Upper lobe of right lung (tissue), 1 donor: Measurements from ENCODE around the gene SLTM. TPM values are rescaled to one million over a fixed set of nuclear protein-coding genes. Genes with fewer than 3 reads are reported as not detected.
"Not testable (repeated sequence)": the region's sequence is repeated elsewhere in the genome, so short reads cannot be mapped to it uniquely, and the experiment has no call there.

Experiments used
- ATAC-seq: fragments of 200-7000 bp; cut with Tn5 transposase; one replicate; pipeline ENCODE4 v1.9.1; 2020; ENCODE audit warnings: mild to moderate bottlenecking, moderate library complexity
- DNase-seq: peaks from one replicate; pipeline ENCODE4 v3.0.0-alpha.2; 2020
- H3K27ac ChIP-seq: fragments of 200-600 bp; one replicate; pipeline ENCODE4 v1.8.0; 2022
- H3K27me3 ChIP-seq: fragments of 200-600 bp; one replicate; pipeline ENCODE4 v1.8.0; 2022; ENCODE audit warnings: mild to moderate bottlenecking
- H3K36me3 ChIP-seq: fragments of 200-600 bp; one replicate; pipeline ENCODE4 v1.8.0; 2022
- H3K4me1 ChIP-seq: fragments of 200-600 bp; one replicate; pipeline ENCODE4 v1.8.0; 2022
- H3K4me3 ChIP-seq: fragments of 200-600 bp; one replicate; pipeline ENCODE4 v1.8.0; 2022; ENCODE audit warnings: mild to moderate bottlenecking
- H3K9me3 ChIP-seq: fragments of 200-600 bp; one replicate; pipeline ENCODE4 v1.8.0; 2022
- intact Hi-C: fragments of 100-400 bp; cut with DNase I; formaldehyde crosslinking; loops from one replicate; pipeline ENCODE4 v1.11.0; 2022
- total RNA-seq: library from RNA; stranded (reverse); fragmentation: NEBNext Ultra II Directional; extraction: Animal tissue kit (Norgen Biotek cat#: 25700); gene quantifications from one replicate; pipeline ENCODE4 v1.2.1, GENCODE V29; 2021
- TF ChIP-seq, protein P1 (sequence below): fragments of 200-600 bp; IDR thresholded peaks from one replicate; pipeline ENCODE4 v1.8.0; 2022; ENCODE audit warnings: antibody characterized with exemption
- donor health status: DM: no; HTN: yes; CAD: no; lungs with severe emphysema.

Gene SLTM
- total RNA-seq, 1 donor from 2014 or later: 84.0 TPM

DNA sequence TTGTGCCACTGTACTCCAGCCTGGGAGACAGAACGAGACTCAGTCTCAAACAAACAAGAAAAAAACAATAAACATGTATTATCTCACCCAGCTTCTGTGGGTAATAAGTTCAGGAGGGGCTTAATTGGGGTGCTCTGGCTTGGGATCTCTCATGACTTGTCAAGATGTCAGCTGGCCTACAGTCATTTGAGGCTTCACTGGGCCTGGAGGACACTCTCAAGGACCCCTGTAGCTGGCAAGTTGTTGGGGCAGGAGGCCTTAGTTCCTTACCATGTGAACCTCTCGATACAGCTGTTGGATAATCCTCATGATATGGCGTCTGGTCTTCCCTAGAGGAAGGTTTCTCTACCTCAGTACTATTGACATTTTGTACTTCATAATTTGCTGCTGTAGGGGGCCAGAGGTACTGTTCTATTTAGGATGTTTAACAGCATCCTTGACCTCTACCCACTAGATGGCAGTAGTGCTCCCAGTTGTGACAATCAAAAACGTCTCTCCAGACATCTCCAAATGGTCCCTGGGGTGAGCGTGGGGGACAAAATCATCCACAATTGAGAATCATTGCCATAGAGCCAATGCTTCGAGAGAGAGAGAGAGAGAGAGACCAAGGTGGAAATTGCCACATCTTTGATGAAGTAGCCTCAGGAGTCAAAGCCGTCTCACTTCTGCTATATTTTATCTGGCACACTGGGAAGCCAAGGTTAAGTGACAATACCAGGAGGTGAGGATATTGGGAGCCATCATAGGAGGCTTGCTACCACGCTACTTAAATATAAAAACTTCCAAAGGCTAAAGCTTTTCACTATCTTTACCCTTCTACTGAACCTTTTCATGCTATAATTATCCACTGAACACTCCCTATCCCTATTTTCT, 23.9 kb upstream of the SLTM start:
- Histone ChIP-seq H3K4me1 (no peaks in the 10 kb centered on the region), H3K9me3 (no peaks in the 10 kb centered on the region), H3K36me3 (no peaks in the 10 kb centered on the region), H3K4me3 (no peak overlapping the region), H3K27me3 (no peaks in the 10 kb centered on the region), H3K27ac (no peak overlapping the region)
- DNase-seq: no peak
- intact Hi-C loops: no loop called here
- TF ChIP-seq, protein P1, sequence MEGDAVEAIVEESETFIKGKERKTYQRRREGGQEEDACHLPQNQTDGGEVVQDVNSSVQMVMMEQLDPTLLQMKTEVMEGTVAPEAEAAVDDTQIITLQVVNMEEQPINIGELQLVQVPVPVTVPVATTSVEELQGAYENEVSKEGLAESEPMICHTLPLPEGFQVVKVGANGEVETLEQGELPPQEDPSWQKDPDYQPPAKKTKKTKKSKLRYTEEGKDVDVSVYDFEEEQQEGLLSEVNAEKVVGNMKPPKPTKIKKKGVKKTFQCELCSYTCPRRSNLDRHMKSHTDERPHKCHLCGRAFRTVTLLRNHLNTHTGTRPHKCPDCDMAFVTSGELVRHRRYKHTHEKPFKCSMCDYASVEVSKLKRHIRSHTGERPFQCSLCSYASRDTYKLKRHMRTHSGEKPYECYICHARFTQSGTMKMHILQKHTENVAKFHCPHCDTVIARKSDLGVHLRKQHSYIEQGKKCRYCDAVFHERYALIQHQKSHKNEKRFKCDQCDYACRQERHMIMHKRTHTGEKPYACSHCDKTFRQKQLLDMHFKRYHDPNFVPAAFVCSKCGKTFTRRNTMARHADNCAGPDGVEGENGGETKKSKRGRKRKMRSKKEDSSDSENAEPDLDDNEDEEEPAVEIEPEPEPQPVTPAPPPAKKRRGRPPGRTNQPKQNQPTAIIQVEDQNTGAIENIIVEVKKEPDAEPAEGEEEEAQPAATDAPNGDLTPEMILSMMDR: peak; percentile 79
- ATAC-seq: peak; percentile 95

DNA sequence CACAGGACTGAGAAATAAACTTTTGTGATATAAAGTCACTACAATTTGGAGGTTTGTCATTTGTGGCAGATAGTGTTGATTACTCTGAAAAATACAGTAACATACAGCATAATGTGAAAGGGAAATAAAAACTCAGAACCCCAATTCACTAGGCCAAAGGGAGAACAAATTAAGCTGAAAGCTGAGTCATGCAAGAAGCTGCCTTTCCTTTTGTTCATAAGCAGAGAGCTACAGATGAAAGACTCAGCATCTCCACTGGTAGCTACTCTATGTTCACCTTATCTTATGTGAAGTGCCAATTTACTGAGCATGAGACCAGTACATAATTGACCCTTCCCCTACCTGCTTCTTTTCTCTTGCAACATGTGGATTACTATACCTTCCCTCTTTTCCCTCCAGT, 19.3 kb upstream of the SLTM start:
- H3K36me3 ChIP-seq: no peaks in the 10 kb centered on the region
- no peaks in the 10 kb centered on the region for H3K9me3 ChIP-seq
- ATAC-seq (no peak), DNase-seq (no peak)
- no peak overlapping the region for H3K27ac ChIP-seq
- no peaks in the 10 kb centered on the region for H3K27me3 ChIP-seq
- peaks cover 9% of the 10 kb centered on the region for H3K4me1 ChIP-seq
- TF ChIP-seq, protein P1: no peak
- no peak overlapping the region for H3K4me3 ChIP-seq
- intact Hi-C loops: no loop called here

DNA sequence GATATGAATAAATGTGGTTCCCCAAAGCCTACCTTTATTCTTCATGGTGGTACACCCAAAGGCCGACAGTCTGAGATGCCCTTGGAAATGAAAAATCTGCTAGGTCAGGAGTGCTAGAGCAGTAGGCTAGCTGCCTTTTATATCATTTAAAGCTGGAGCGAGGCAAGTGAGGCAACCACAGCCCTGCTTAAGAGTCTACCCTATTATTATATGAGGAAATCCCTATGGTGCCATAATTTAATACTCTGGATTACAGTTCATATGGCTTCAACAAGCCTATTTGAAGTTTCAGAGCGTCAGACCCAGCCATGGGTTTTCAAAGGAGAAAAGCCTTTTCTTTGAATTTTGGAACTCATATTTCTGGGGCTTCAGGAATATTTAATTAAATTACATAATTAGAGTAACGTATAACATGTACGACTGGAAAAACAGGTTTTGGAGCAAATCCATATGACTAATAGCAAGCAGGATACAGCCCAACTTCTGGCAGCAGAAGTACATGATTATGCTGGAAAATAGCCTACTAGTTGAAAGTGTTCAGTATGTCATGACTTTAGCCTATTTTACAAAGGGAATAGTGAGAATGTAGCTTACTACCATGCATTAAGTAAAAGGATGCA, 18.0 kb upstream of the SLTM start:
- Histone ChIP-seq H3K27ac (no peak overlapping the region), H3K27me3 (no peaks in the 10 kb centered on the region), H3K36me3 (no peaks in the 10 kb centered on the region), H3K4me1 (peaks cover 9% of the 10 kb centered on the region), H3K9me3 (no peaks in the 10 kb centered on the region), H3K4me3 (no peak overlapping the region)
- DNase-seq (no peak), ATAC-seq (no peak)
- intact Hi-C loops: no loop called here
- TF ChIP-seq, protein P1: no peak

DNA sequence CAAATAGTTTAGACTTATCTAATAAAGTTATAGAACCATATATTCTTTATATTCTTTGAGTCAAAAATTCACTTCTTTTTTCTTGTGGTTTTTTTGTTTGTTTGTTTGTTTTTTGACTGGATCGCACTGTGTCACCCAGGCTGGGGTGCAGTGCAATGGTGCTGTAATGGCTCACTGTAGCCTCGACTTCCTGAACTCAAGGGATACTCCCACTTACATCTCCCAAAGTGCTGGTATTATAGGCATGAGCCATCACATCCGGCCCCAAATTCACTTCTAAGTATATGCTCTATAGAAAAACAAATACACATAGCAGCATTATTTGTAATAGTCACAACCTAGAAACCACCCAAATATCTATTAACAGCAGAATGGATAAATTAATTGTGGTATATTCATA, 13.7 kb upstream of the SLTM start:
- no peak overlapping the region for H3K4me3 ChIP-seq
- no peaks in the 10 kb centered on the region for H3K27me3 ChIP-seq
- DNase-seq (no peak), ATAC-seq (no peak)
- no peaks in the 10 kb centered on the region for H3K36me3 ChIP-seq
- no peak overlapping the region for H3K27ac ChIP-seq
- intact Hi-C loops: no loop called here
- peaks cover 8% of the 10 kb centered on the region for H3K4me1 ChIP-seq
- TF ChIP-seq, protein P1: no peak
- H3K9me3 ChIP-seq: no peaks in the 10 kb centered on the region

DNA sequence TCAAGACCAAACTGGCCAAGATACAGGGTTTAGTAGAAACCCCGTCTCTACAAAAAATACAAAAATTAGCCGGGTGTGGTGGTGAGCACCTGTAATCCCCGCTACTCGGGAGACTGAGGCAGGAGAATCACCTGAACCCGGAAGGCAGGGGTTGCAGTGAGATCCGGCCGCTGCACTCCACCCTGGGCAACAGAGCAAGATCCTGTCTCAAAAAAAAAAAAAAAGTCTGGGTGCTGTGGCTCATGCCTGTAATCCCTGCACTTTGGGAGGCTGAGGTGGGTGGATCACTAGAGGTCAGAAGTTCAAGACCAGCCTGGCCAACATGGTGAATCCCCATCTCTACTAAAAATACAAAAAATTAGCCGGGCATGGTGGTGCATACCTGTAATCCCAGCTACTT, 1.5 kb upstream of the SLTM start:
- H3K27ac ChIP-seq: peak overlapping the region; percentile 99
- ATAC-seq: not testable (repeated sequence)

DNA sequence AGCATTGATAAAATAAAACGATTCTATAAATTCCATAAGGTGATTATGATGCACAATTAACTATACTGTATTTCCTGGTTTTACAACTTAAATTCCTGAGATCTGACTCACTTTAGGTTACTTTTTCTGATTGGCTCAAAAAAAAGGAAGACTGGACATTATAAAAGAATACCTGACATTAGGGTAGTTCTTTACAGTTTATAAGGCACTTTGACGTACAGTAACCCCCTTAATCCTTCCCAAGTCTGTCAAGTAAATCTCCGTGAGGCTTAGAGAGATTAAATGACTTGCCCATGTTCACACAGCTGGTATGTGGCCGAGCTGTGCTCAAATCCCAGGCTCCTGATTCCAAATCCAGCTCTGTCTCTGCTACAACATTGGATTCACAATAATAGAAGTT, 1.0 kb upstream of the SLTM start:
- H3K4me3 ChIP-seq: peak overlapping the region; percentile 86
- H3K27me3 ChIP-seq: no peaks in the 10 kb centered on the region
- no peaks in the 10 kb centered on the region for H3K9me3 ChIP-seq
- peaks cover 2% of the 10 kb centered on the region for H3K36me3 ChIP-seq
- DNase-seq: no peak
- peaks cover 19% of the 10 kb centered on the region for H3K4me1 ChIP-seq
- TF ChIP-seq, protein P1: no peak
- no peak for ATAC-seq
- intact Hi-C loops: no loop called here
- peak overlapping the region; percentile 99 for H3K27ac ChIP-seq

More for the DNA sequence above, 1.5 kb upstream of the SLTM start:
- intact Hi-C loops, DNase-seq, H3K27me3 ChIP-seq, H3K9me3 ChIP-seq, H3K36me3 ChIP-seq, H3K4me3 ChIP-seq: not testable (repeated sequence)
- H3K4me1 ChIP-seq: peaks cover 18% of the 10 kb centered on the region
